Measurements from ENCODE around the gene CELF5. TPM values are rescaled to one million over a fixed set of nuclear protein-coding genes. Genes with fewer than 3 reads are reported as not detected.
"Not testable (repeated sequence)": the region's sequence is repeated elsewhere in the genome, so short reads cannot be mapped to it uniquely, and the experiment has no call there.

The CELF5 gene
- total RNA-seq, 1 donor from 2014 or later, result not detected

DNA sequence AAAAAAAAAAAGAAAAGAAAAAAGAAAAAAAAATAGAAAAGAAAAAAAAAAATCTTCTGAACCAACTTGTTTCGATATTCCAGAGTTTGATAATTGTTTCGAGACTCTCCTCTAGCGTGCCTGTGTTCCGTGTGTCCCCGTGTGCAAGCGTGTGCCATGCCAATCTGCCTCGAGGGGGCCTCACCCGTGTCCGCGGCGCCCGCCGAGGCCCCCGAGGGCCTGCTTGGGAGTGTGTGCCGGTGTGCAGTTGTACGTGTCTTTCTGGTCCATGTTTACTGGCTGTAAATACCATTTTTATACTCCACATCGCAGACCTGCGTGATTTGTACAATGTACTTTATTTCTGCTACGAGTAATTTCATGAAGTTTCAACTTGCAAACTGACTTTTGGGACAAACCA is 72.0 kb downstream of the CELF5 start:
- Histone ChIP-seq H3K4me3 (ENCODE audit: low read length in 3 of 3) (no peak overlapping the region), H3K27ac (ENCODE audit: low read depth, low read length) (no peak overlapping the region), H3K9ac (ENCODE audit: low read depth in 1 of 3, low read length in 3 of 3) (no peak overlapping the region), H3K9me3 (ENCODE audit: control insufficient read depth in 3 of 3, low read length in 3 of 3) (peaks cover 0 to 2% (median 0%) of the 10 kb centered on the region in 3 donors), H3K27me3 (ENCODE audit: control insufficient read depth in 3 of 3, insufficient read depth in 3 of 3, low read length in 3 of 3) (peaks cover 26 to 31% (median 29%) of the 10 kb centered on the region in 3 donors), H3K4me1 (ENCODE audit: control insufficient read depth in 3 of 3, insufficient read depth in 3 of 3, low read length in 3 of 3) (no peaks in the 10 kb centered on the region), H3K36me3 (ENCODE audit: control insufficient read depth in 3 of 3, insufficient read depth in 3 of 3, low read length in 3 of 3) (no peaks in the 10 kb centered on the region)

GRCh38 chr19:3298853-3299449 is 74.5 kb downstream of the CELF5 start:
- H3K9ac ChIP-seq (ENCODE audit: low read depth in 1 of 3, low read length in 3 of 3), result no peak overlapping the region
- no peak overlapping the region for H3K27ac ChIP-seq (ENCODE audit: low read depth, low read length)
- H3K27me3 ChIP-seq (ENCODE audit: control insufficient read depth in 3 of 3, insufficient read depth in 3 of 3, low read length in 3 of 3), result peaks cover 28 to 34% (median 29%) of the 10 kb centered on the region in 3 donors
- no peaks in the 10 kb centered on the region for H3K36me3 ChIP-seq (ENCODE audit: control insufficient read depth in 3 of 3, insufficient read depth in 3 of 3, low read length in 3 of 3)
- H3K9me3 ChIP-seq (ENCODE audit: control insufficient read depth in 3 of 3, low read length in 3 of 3), result peaks cover 0 to 7% (median 2%) of the 10 kb centered on the region in 3 donors
- H3K4me1 ChIP-seq (ENCODE audit: control insufficient read depth in 3 of 3, insufficient read depth in 3 of 3, low read length in 3 of 3), result no peaks in the 10 kb centered on the region
- H3K4me3 ChIP-seq (ENCODE audit: low read length in 3 of 3), result no peak overlapping the region

- not testable (repeated sequence) for H3K4me3 ChIP-seq (ENCODE audit: low read length in 3 of 3); H3K36me3 ChIP-seq (ENCODE audit: control insufficient read depth in 3 of 3, insufficient read depth in 3 of 3, low read length in 3 of 3); H3K4me1 ChIP-seq (ENCODE audit: control insufficient read depth in 3 of 3, insufficient read depth in 3 of 3, low read length in 3 of 3); H3K9ac ChIP-seq (ENCODE audit: low read depth in 1 of 3, low read length in 3 of 3); H3K27ac ChIP-seq (ENCODE audit: low read depth, low read length); H3K9me3 ChIP-seq (ENCODE audit: control insufficient read depth in 3 of 3, low read length in 3 of 3)
- peaks cover 16 to 28% (median 26%) of the 10 kb centered on the region in 3 donors for H3K27me3 ChIP-seq (ENCODE audit: control insufficient read depth in 3 of 3, insufficient read depth in 3 of 3, low read length in 3 of 3)
Measured at GRCh38 chr19:3300566-3300965, 76.1 kb downstream of the CELF5 start.

DNA sequence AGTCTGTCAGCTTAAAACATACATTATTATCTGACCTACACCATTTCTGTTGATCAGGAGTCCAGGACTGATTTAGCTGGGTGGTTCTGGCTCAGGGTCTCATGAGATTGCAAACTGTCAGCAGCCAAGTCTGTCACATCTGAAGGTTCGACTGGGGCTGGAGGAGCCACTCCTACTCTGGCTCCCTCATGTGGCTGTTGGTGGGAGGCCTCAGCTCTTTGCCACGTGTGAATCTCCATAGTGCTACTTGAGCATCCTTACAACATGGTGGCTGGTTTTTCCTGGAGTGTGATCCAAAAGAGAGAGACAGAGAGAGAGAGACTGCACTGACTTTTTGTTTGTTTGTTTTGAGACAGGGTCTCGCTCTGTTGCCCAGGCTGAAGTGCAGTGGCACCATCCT is 78.3 kb downstream of the CELF5 start:
- Histone ChIP-seq H3K4me3 (ENCODE audit: low read length in 3 of 3) (no peak overlapping the region), H3K9me3 (ENCODE audit: control insufficient read depth in 3 of 3, low read length in 3 of 3) (peaks cover 0 to 7% (median 2%) of the 10 kb centered on the region in 3 donors), H3K4me1 (ENCODE audit: control insufficient read depth in 3 of 3, insufficient read depth in 3 of 3, low read length in 3 of 3) (peaks cover 0 to 3% (median 0%) of the 10 kb centered on the region in 3 donors), H3K9ac (ENCODE audit: low read depth in 1 of 3, low read length in 3 of 3) (no peak overlapping the region), H3K27me3 (ENCODE audit: control insufficient read depth in 3 of 3, insufficient read depth in 3 of 3, low read length in 3 of 3) (peaks cover 17 to 28% (median 25%) of the 10 kb centered on the region in 3 donors), H3K36me3 (ENCODE audit: control insufficient read depth in 3 of 3, insufficient read depth in 3 of 3, low read length in 3 of 3) (no peaks in the 10 kb centered on the region), H3K27ac (ENCODE audit: low read depth, low read length) (no peak overlapping the region)

GRCh38 chr19:3304871-3305423 is 80.5 kb downstream of the CELF5 start:
- H3K4me1 ChIP-seq (ENCODE audit: control insufficient read depth in 3 of 3, insufficient read depth in 3 of 3, low read length in 3 of 3), result peaks cover 0 to 3% (median 0%) of the 10 kb centered on the region in 3 donors
- H3K27ac ChIP-seq (ENCODE audit: low read depth, low read length), result no peak overlapping the region
- H3K36me3 ChIP-seq (ENCODE audit: control insufficient read depth in 3 of 3, insufficient read depth in 3 of 3, low read length in 3 of 3), result no peaks in the 10 kb centered on the region
- no peak overlapping the region for H3K4me3 ChIP-seq (ENCODE audit: low read length in 3 of 3)
- no peak overlapping the region for H3K9ac ChIP-seq (ENCODE audit: low read depth in 1 of 3, low read length in 3 of 3)
- peaks cover 0 to 5% (median 2%) of the 10 kb centered on the region in 3 donors for H3K9me3 ChIP-seq (ENCODE audit: control insufficient read depth in 3 of 3, low read length in 3 of 3)
- peaks cover 23 to 38% (median 32%) of the 10 kb centered on the region in 3 donors for H3K27me3 ChIP-seq (ENCODE audit: control insufficient read depth in 3 of 3, insufficient read depth in 3 of 3, low read length in 3 of 3)

DNA sequence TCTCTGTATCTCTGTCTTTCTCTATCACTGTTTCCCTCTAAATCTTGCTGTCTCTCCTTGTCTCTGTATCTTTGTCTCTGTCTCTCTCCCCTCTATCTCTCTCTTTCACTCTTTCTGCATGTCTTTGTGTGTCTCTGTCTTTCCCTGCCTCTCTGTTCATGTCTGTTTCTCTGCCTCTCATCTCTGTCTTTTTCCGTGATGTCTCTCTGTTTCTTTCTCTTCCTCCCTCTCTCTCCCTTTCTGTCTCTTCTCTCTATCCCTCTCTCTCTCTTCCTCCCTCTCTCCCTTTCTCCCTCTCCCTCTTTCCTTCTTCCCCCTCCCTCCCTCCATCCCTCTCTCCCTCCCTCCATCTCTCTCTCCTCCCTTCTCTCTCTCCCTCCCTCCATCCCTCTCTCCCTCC is 85.3 kb downstream of the CELF5 start:
- no peak overlapping the region for H3K27ac ChIP-seq (ENCODE audit: low read depth, low read length)
- no peak overlapping the region for H3K9ac ChIP-seq (ENCODE audit: low read depth in 1 of 3, low read length in 3 of 3)
- peaks cover 31 to 46% (median 45%) of the 10 kb centered on the region in 3 donors for H3K27me3 ChIP-seq (ENCODE audit: control insufficient read depth in 3 of 3, insufficient read depth in 3 of 3, low read length in 3 of 3)
- H3K4me3 ChIP-seq (ENCODE audit: low read length in 3 of 3), result no peak overlapping the region
- H3K9me3 ChIP-seq (ENCODE audit: control insufficient read depth in 3 of 3, low read length in 3 of 3), result no peaks in the 10 kb centered on the region
- peaks cover 0 to 3% (median 0%) of the 10 kb centered on the region in 3 donors for H3K4me1 ChIP-seq (ENCODE audit: control insufficient read depth in 3 of 3, insufficient read depth in 3 of 3, low read length in 3 of 3)
- H3K36me3 ChIP-seq (ENCODE audit: control insufficient read depth in 3 of 3, insufficient read depth in 3 of 3, low read length in 3 of 3), result no peaks in the 10 kb centered on the region

DNA sequence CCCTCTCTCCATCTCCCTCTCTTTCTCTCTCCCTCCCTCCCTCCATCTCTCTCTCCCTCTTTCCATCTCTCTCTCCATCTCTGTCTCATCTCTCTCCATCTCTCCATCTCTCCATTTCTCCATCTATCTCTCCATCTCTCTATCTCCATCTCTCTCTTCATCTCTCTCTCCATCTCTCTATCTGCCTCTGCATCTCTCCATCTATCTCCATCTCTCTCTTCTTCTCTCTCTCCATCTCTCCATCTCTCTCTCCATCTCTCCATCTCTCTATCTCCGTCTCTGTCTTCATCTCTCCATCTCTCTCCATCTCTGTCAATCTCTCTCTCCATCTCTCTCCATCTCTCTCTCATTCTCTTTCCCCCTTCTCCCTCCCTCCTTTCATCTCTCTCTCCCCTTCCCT is 85.8 kb downstream of the CELF5 start:
- no peak overlapping the region for H3K9ac ChIP-seq (ENCODE audit: low read depth in 1 of 3, low read length in 3 of 3)
- H3K4me1 ChIP-seq (ENCODE audit: control insufficient read depth in 3 of 3, insufficient read depth in 3 of 3, low read length in 3 of 3), result no peaks in the 10 kb centered on the region
- no peak overlapping the region for H3K27ac ChIP-seq (ENCODE audit: low read depth, low read length)
- no peaks in the 10 kb centered on the region for H3K9me3 ChIP-seq (ENCODE audit: control insufficient read depth in 3 of 3, low read length in 3 of 3)
- no peaks in the 10 kb centered on the region for H3K36me3 ChIP-seq (ENCODE audit: control insufficient read depth in 3 of 3, insufficient read depth in 3 of 3, low read length in 3 of 3)
- peaks cover 37 to 52% (median 51%) of the 10 kb centered on the region in 3 donors for H3K27me3 ChIP-seq (ENCODE audit: control insufficient read depth in 3 of 3, insufficient read depth in 3 of 3, low read length in 3 of 3)
- no peak overlapping the region for H3K4me3 ChIP-seq (ENCODE audit: low read length in 3 of 3)

DNA sequence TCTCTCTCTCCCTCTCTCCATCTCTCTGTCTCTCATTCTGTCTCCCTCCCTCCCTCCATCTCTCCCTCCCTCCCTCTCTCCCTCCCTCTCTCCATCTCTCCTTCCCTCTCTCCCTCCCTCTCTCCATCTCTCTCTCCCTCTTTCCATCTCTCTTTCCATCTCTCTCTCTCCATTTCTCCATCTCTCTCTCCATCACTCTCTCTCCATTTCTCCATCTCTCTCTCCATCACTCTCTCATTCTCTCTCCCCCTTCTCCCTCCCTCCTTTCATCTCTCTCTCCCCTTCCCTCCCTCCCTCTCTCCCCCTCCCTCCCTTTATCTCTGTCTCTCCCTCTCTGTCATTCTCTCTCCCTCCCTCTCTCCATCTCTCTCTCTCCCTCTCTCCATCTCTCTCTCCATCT is 86.2 kb downstream of the CELF5 start:
- H3K4me1 ChIP-seq (ENCODE audit: control insufficient read depth in 3 of 3, insufficient read depth in 3 of 3, low read length in 3 of 3), result no peaks in the 10 kb centered on the region

GRCh38 chr19:3313199-3313575 is 88.7 kb downstream of the CELF5 start:
- H3K4me1 ChIP-seq (ENCODE audit: control insufficient read depth in 3 of 3, insufficient read depth in 3 of 3, low read length in 3 of 3), result no peaks in the 10 kb centered on the region
- H3K9me3 ChIP-seq (ENCODE audit: control insufficient read depth in 3 of 3, low read length in 3 of 3), result no peaks in the 10 kb centered on the region
- no peak overlapping the region for H3K9ac ChIP-seq (ENCODE audit: low read depth in 1 of 3, low read length in 3 of 3)
- H3K36me3 ChIP-seq (ENCODE audit: control insufficient read depth in 3 of 3, insufficient read depth in 3 of 3, low read length in 3 of 3), result no peaks in the 10 kb centered on the region
- peaks cover 34 to 62% (median 52%) of the 10 kb centered on the region in 3 donors for H3K27me3 ChIP-seq (ENCODE audit: control insufficient read depth in 3 of 3, insufficient read depth in 3 of 3, low read length in 3 of 3)
- no peak overlapping the region for H3K27ac ChIP-seq (ENCODE audit: low read depth, low read length)
- H3K4me3 ChIP-seq (ENCODE audit: low read length in 3 of 3), result no peak overlapping the region

More for the DNA sequence above, 86.2 kb downstream of the CELF5 start:
- Histone ChIP-seq H3K27ac (ENCODE audit: low read depth, low read length) (no peak overlapping the region), H3K36me3 (ENCODE audit: control insufficient read depth in 3 of 3, insufficient read depth in 3 of 3, low read length in 3 of 3) (no peaks in the 10 kb centered on the region), H3K9ac (ENCODE audit: low read depth in 1 of 3, low read length in 3 of 3) (no peak overlapping the region), H3K9me3 (ENCODE audit: control insufficient read depth in 3 of 3, low read length in 3 of 3) (no peaks in the 10 kb centered on the region), H3K27me3 (ENCODE audit: control insufficient read depth in 3 of 3, insufficient read depth in 3 of 3, low read length in 3 of 3) (peaks cover 40 to 56% (median 55%) of the 10 kb centered on the region in 3 donors), H3K4me3 (ENCODE audit: low read length in 3 of 3) (no peak overlapping the region)

GRCh38 chr19:3314962-3315675 is 90.7 kb downstream of the CELF5 start:
- H3K27me3 ChIP-seq (ENCODE audit: control insufficient read depth in 3 of 3, insufficient read depth in 3 of 3, low read length in 3 of 3), result peaks cover 35 to 53% (median 50%) of the 10 kb centered on the region in 3 donors

More at GRCh38 chr19:3314962-3315675, 90.7 kb downstream of the CELF5 start:
- no peak overlapping the region for H3K27ac ChIP-seq (ENCODE audit: low read depth, low read length)
- H3K36me3 ChIP-seq (ENCODE audit: control insufficient read depth in 3 of 3, insufficient read depth in 3 of 3, low read length in 3 of 3), result no peaks in the 10 kb centered on the region
- H3K4me3 ChIP-seq (ENCODE audit: low read length in 3 of 3), result no peak overlapping the region
- H3K4me1 ChIP-seq (ENCODE audit: control insufficient read depth in 3 of 3, insufficient read depth in 3 of 3, low read length in 3 of 3), result no peaks in the 10 kb centered on the region
- H3K9me3 ChIP-seq (ENCODE audit: control insufficient read depth in 3 of 3, low read length in 3 of 3), result no peaks in the 10 kb centered on the region
- H3K9ac ChIP-seq (ENCODE audit: low read depth in 1 of 3, low read length in 3 of 3), result no peak overlapping the region
